Right renal cortex interstitium (tissue), 3 donors: ENCODE results near the gene FANCD2. TPM values are rescaled to one million over a fixed set of nuclear protein-coding genes. Genes with fewer than 3 reads are reported as not detected.
"Not testable (repeated sequence)": the region's sequence is repeated elsewhere in the genome, so short reads cannot be mapped to it uniquely, and the experiment has no call there.

Experiments used
- DNase-seq, 3 donors: peaks; one replicate each; pipeline ENCODE4 v3.0.0-alpha.2; 2013; ENCODE audit warnings: low read depth in 3 of 3, low spot score in 2 of 3
- polyA plus RNA-seq, 3 donors: library from polyadenylated mRNA; unstranded; fragments of 120-200 nt; gene quantifications; one replicate each; pipeline ENCODE4 v1.2.1, GENCODE V29; 2013; ENCODE audit not compliant: insufficient read length in 3 of 3

The FANCD2 gene
- 10 to 100 TPM; 18.1 to 20.9 (median 19.5) TPM for polyA plus RNA-seq

- peak; percentile 72 to 75 (median 74) for DNase-seq
These were observed at the start of gene FANCD2 for GRCh38 chr3:10026084-10026890. TSS of gene FANCD2 (plus strand) at chr3:10026437. CDS start at chr3:10028658, 2,221 bp downstream.

GRCh38 chr3:9976721-9977709 is 49.2 kb upstream of the FANCD2 start:
- no peak for DNase-seq

GRCh38 chr3:9978710-9979305 is 47.4 kb upstream of the FANCD2 start:
- DNase-seq: no peak

GRCh38 chr3:9980251-9980650 is 46.0 kb upstream of the FANCD2 start:
- no peak for DNase-seq

GRCh38 chr3:9986230-9986725 is 40.0 kb upstream of the FANCD2 start:
- DNase-seq: no peak

- DNase-seq: no peak
These were observed 32.0 kb upstream of the FANCD2 start for GRCh38 chr3:9994086-9994844.

- no peak for DNase-seq
These were observed 25.6 kb upstream of the FANCD2 start for GRCh38 chr3:10000686-10001085.

GRCh38 chr3:10002951-10003350 is 23.3 kb upstream of the FANCD2 start:
- no peak for DNase-seq

GRCh38 chr3:10004506-10004905 is 21.7 kb upstream of the FANCD2 start:
- DNase-seq: no peak

GRCh38 chr3:10004960-10005564 is 21.2 kb upstream of the FANCD2 start:
- DNase-seq: no peak

GRCh38 chr3:10006048-10006761 is 20.0 kb upstream of the FANCD2 start:
- DNase-seq: no peak

- no peak for DNase-seq
These were observed 19.5 kb upstream of the FANCD2 start for GRCh38 chr3:10006762-10007090.

GRCh38 chr3:10007126-10007782 is 19.0 kb upstream of the FANCD2 start:
- no peak for DNase-seq

GRCh38 chr3:10008216-10008587 is 18.0 kb upstream of the FANCD2 start:
- not testable (repeated sequence) for DNase-seq

GRCh38 chr3:10008588-10009344 is 17.5 kb upstream of the FANCD2 start:
- DNase-seq: peak; percentile 64 to 73 (median 64)

- DNase-seq: no peak
These were observed 15.8 kb upstream of the FANCD2 start for GRCh38 chr3:10010421-10010877.

- peak; percentile 57 to 82 (median 71) for DNase-seq
These were observed 15.3 kb upstream of the FANCD2 start for GRCh38 chr3:10010878-10011465.
